Sigmoid colon (tissue), 7 donors: ENCODE measurements around the gene GCHFR. TPM values are rescaled to one million over a fixed set of nuclear protein-coding genes. Genes with fewer than 3 reads are reported as not detected.
A peak's percentile ranks its signal among the peaks of the same experiment; 100 is the strongest.

ENCODE experiments used
- DNase-seq: peaks from one replicate; pipeline ENCODE4 v3.0.0-alpha.2; 2019
- H3K27ac ChIP-seq, 4 donors: fragments of 200-600 bp; sonication (generic); one replicate each; pipeline ENCODE4 v1.5.1; 2016 to 2019; ENCODE audit warnings: mild to moderate bottlenecking in 1 of 4
- H3K27me3 ChIP-seq, 3 donors: fragments of 200-600 bp; sonication (generic); one replicate each; pipeline ENCODE4 v1.5.1; 2019; ENCODE audit warnings: mild to moderate bottlenecking in 1 of 3
- H3K36me3 ChIP-seq, 4 donors: fragments of 200-600 bp; sonication (generic); one replicate each; pipeline ENCODE4 v1.5.1; 2016 to 2019
- H3K4me1 ChIP-seq, 4 donors: fragments of 200-600 bp; sonication (generic); one replicate each; pipeline ENCODE4 v1.5.1; 2017 to 2019
- H3K4me3 ChIP-seq, 4 donors: fragments of 200-600 bp; sonication (generic); one replicate each; pipeline ENCODE4 v1.5.1; 2017 to 2019; ENCODE audit warnings: mild to moderate bottlenecking in 2 of 4, moderate library complexity in 1 of 4
- H3K9me3 ChIP-seq, 4 donors: fragments of 200-600 bp in 3 of 4; sonication (generic) in 3 of 4; one replicate each; pipeline versions ENCODE4 v1.5.1 to v1.6.1; 2013 to 2019
- CTCF ChIP-seq, 4 experiments: fragments of 450-650 bp in 3 of 4; fragments of 200-600 bp in 1 of 4; IDR thresholded peaks; one replicate each; pipeline ENCODE4 v1.5.1; 2016 to 2019; ENCODE audit warnings: antibody characterized with exemption in 4 of 4, mild to moderate bottlenecking in 3 of 4, moderate library complexity in 2 of 4
- EP300 ChIP-seq, 4 donors: sonication (generic); formaldehyde crosslinking; IDR thresholded peaks; one replicate each; pipeline ENCODE4 v1.6.1; 2017; ENCODE audit warnings: antibody characterized with exemption in 4 of 4
- POLR2A ChIP-seq, 2 donors: fragments of 450-650 bp; IDR thresholded peaks; one replicate each; pipeline ENCODE4 v1.6.1; 2016; ENCODE audit warnings: antibody characterized with exemption in 2 of 2, mild to moderate bottlenecking in 2 of 2, moderate library complexity in 2 of 2
- POLR2AphosphoS5 ChIP-seq, 4 donors: sonication (generic); formaldehyde crosslinking; IDR thresholded peaks; one replicate each; pipeline ENCODE4 v1.6.1; 2017; ENCODE audit warnings: antibody characterized with exemption in 4 of 4
- WGBS, 2 donors: extraction: QIAGEN DNeasy Blood & Tissue Kit; methylation state at CpG; one replicate each; pipeline ENCODE4 v1.1.7; 2013; 5-methylcytosine and 5-hydroxymethylcytosine counted together
- intact Hi-C: fragments of 100-400 bp; cut with DNase I; formaldehyde crosslinking; loops from one replicate; pipeline ENCODE4 v1.15.1; 2023
- polyA plus RNA-seq, 3 donors: library from polyadenylated mRNA; stranded (reverse); fragments of 200-250 nt; gene quantifications; one replicate each; pipeline ENCODE4 v1.2.3, GENCODE V29; 2013
- total RNA-seq, 4 donors: library from RNA; depleted of rRNA; stranded (reverse); fragments of >200 nt; gene quantifications; one replicate each; pipeline ENCODE4 v1.1.0, GENCODE V29; 2016
- donor health status: healthy with polysubstance abuse.
- donor health status: Bipolar disorder and iron deficiency.
- donor health status: healthy.

GCHFR gene
- total and polyA plus RNA-seq, 7 donors = 2.2 to 71.7 (median 27.8) TPM

- WGBS, 2 donors = 94 to 96% methylated on average over 3 of the region's 3 CpGs
- Histone ChIP-seq H3K36me3 (peaks cover 10 to 89% (median 42%) of the 10 kb centered on the region in 4 donors), H3K4me1 (no peaks in the 10 kb centered on the region), H3K27ac (no peak overlapping the region), H3K27me3 (no peaks in the 10 kb centered on the region), H3K4me3 (no peak overlapping the region), H3K9me3 (no peaks in the 10 kb centered on the region)
- peak; percentile 14 for DNase-seq
- intact Hi-C loops = no loop called here
- TF ChIP-seq CTCF (IDR thresholded peaks at IDR 0.05) (no peak), EP300 (IDR thresholded peaks at IDR 0.05) (no peak), POLR2A (IDR thresholded peaks at IDR 0.05) (no peak), POLR2AphosphoS5 (IDR thresholded peaks at IDR 0.05) (no peak)
These were observed 26.8 kb upstream of the GCHFR start for GRCh38 chr15:40737048-40737447.

- Histone ChIP-seq H3K27ac (no peak overlapping the region), H3K36me3 (peaks cover 15 to 92% (median 53%) of the 10 kb centered on the region in 4 donors), H3K9me3 (no peaks in the 10 kb centered on the region), H3K4me3 (no peak overlapping the region), H3K4me1 (no peaks in the 10 kb centered on the region), H3K27me3 (no peaks in the 10 kb centered on the region)
- WGBS, 2 donors = 73% methylated on average over 2 of the region's 2 CpGs
- intact Hi-C loops = no loop called here
- TF ChIP-seq EP300 (IDR thresholded peaks at IDR 0.05) (no peak), POLR2A (IDR thresholded peaks at IDR 0.05) (no peak), POLR2AphosphoS5 (IDR thresholded peaks at IDR 0.05) (no peak), CTCF (IDR thresholded peaks at IDR 0.05) (no peak)
- DNase-seq = peak; percentile 2
These were observed 24.8 kb upstream of the GCHFR start for GRCh38 chr15:40739047-40739446.

- H3K9me3 ChIP-seq = no peaks in the 10 kb centered on the region
- intact Hi-C loops = no loop called here
- DNase-seq = peak; percentile 11
- H3K27ac ChIP-seq = no peak overlapping the region
- TF ChIP-seq POLR2AphosphoS5 (IDR thresholded peaks at IDR 0.05) (no peak), EP300 (IDR thresholded peaks at IDR 0.05) (no peak), POLR2A (IDR thresholded peaks at IDR 0.05) (no peak), CTCF (IDR thresholded peaks at IDR 0.05) (no peak)
- H3K36me3 ChIP-seq = peaks cover 18 to 92% (median 58%) of the 10 kb centered on the region in 4 donors
- 96% methylated on average over 2 of the region's 2 CpGs for WGBS, 2 donors
- no peak overlapping the region for H3K4me3 ChIP-seq
- no peaks in the 10 kb centered on the region for H3K27me3 ChIP-seq
- H3K4me1 ChIP-seq = no peaks in the 10 kb centered on the region
These were observed 24.0 kb upstream of the GCHFR start for GRCh38 chr15:40739854-40740253.

- H3K36me3 ChIP-seq = peaks cover 12 to 91% (median 40%) of the 10 kb centered on the region in 4 donors
- intact Hi-C loops = no loop called here
- no peaks in the 10 kb centered on the region for H3K9me3 ChIP-seq
- no peak overlapping the region for H3K27ac ChIP-seq
- no peak for TF ChIP-seq POLR2AphosphoS5 (IDR thresholded peaks at IDR 0.05)
- no peak for TF ChIP-seq POLR2A (IDR thresholded peaks at IDR 0.05)
- no peak for TF ChIP-seq EP300 (IDR thresholded peaks at IDR 0.05)
- no peak for TF ChIP-seq CTCF (IDR thresholded peaks at IDR 0.05)
- no peaks in the 10 kb centered on the region for H3K4me1 ChIP-seq
- DNase-seq = peak; percentile 42
- H3K27me3 ChIP-seq = no peaks in the 10 kb centered on the region
- WGBS, 2 donors = 81 to 83% methylated on average over 2 of the region's 2 CpGs
- no peak overlapping the region for H3K4me3 ChIP-seq
These were observed 20.4 kb upstream of the GCHFR start for GRCh38 chr15:40743485-40743901.
